CD4-positive, CD25-positive, alpha-beta regulatory T cell (primary cell): ENCODE results near the gene DYNC1I1. TPM values are rescaled to one million over a fixed set of nuclear protein-coding genes. Genes with fewer than 3 reads are reported as not detected.

Experiments
- ATAC-seq, 2 donors: fragments of 150-1000 bp; cut with Tn5 transposase; one replicate each; pipeline ENCODE4 v1.10.0; 2021; ENCODE audit warnings: low read depth in 2 of 2, moderate number of reproducible peaks in 2 of 2, moderate library complexity in 1 of 2
- DNase-seq, 3 donors: peaks; one replicate each; pipeline versions ENCODE4 v3.0.0 to v3.0.0-alpha.2; 2012 to 2022; ENCODE audit warnings: mixed read lengths in 1 of 3
- H3K27ac ChIP-seq: one replicate; pipeline ENCODE4 v1.7.0; 2013; ENCODE audit warnings: mild to moderate bottlenecking, low read length; ENCODE audit not compliant: insufficient read depth, poor library complexity, severe bottlenecking
- H3K27me3 ChIP-seq: one replicate; pipeline ENCODE4 v1.7.0; 2013; ENCODE audit warnings: low read length; ENCODE audit not compliant: control insufficient read depth, insufficient read depth
- H3K36me3 ChIP-seq: one replicate; pipeline ENCODE4 v1.7.0; 2013; ENCODE audit warnings: mild to moderate bottlenecking, low read length, moderate library complexity; ENCODE audit not compliant: control insufficient read depth, insufficient read depth
- H3K4me1 ChIP-seq: 2 replicates; pipeline ENCODE4 v1.7.0; 2013; ENCODE audit warnings: mild to moderate bottlenecking, low read length; ENCODE audit not compliant: insufficient read depth, control insufficient read depth, poor library complexity, severe bottlenecking
- H3K4me3 ChIP-seq: one replicate; pipeline ENCODE4 v1.7.0; 2013; ENCODE audit warnings: low read depth, mild to moderate bottlenecking, low read length, moderate library complexity
- H3K9me3 ChIP-seq, 2 experiments: 1 replicate in 1 of 2; 2 replicates in 1 of 2; pipeline ENCODE4 v1.7.0; 2013; ENCODE audit warnings: low read length in 2 of 2, mild to moderate bottlenecking in 1 of 2, moderate library complexity in 1 of 2; ENCODE audit not compliant: control insufficient read depth in 2 of 2
- H3K27ac Mint-ChIP-seq, 3 donors: one replicate each; pipeline ENCODE4 v1.8.0; 2020 to 2022; ENCODE audit warnings: mild to moderate bottlenecking in 3 of 3, mixed read lengths in 3 of 3, moderate library complexity in 2 of 3
- H3K27me3 Mint-ChIP-seq: one replicate; pipeline ENCODE4 v1.8.0; 2022; ENCODE audit warnings: mild to moderate bottlenecking, mixed read lengths
- H3K36me3 Mint-ChIP-seq: one replicate; pipeline ENCODE4 v1.8.0; 2020; ENCODE audit warnings: mixed read lengths
- H3K4me1 Mint-ChIP-seq, 4 donors: one replicate each; pipeline ENCODE4 v1.8.0; 2020 to 2022; ENCODE audit warnings: mixed read lengths in 4 of 4, mild to moderate bottlenecking in 1 of 4
- H3K4me3 Mint-ChIP-seq, 4 donors: one replicate each; pipeline ENCODE4 v1.8.0; 2020 to 2022; ENCODE audit warnings: mild to moderate bottlenecking in 4 of 4, mixed read lengths in 4 of 4, moderate library complexity in 3 of 4
- H3K9me3 Mint-ChIP-seq, 7 donors: one replicate each; pipeline ENCODE4 v1.8.0; 2020 to 2022; ENCODE audit warnings: mixed read lengths in 7 of 7, mild to moderate bottlenecking in 3 of 7, moderate library complexity in 2 of 7
- polyA plus RNA-seq, 4 donors: library from polyadenylated mRNA; unstranded; fragments of 300-500 nt; fragmentation: Illumina TruSeq; gene quantifications; one replicate each; pipeline ENCODE4 v1.2.3, GENCODE V29; 2021
- total RNA-seq: library from RNA; stranded (reverse); gene quantifications from one replicate; pipeline ENCODE4 v1.2.3, GENCODE V29; 2022

DYNC1I1 gene
- total RNA-seq (not detected), polyA plus RNA-seq (not detected)

GRCh38 chr7:95772298-95772770 is at the start of gene DYNC1I1:
TSS of gene DYNC1I1 (plus strand) at chr7:95772554. CDS start at chr7:95804730, 32,176 bp downstream.
- Histone ChIP-seq H3K27me3 (peaks cover 15% of the 10 kb centered on the region), H3K9me3 (no peaks in the 10 kb centered on the region), H3K4me3 (no peak within 1 kb of the TSS), H3K27ac (no peak within 1 kb of the TSS), H3K36me3 (no peaks in the 10 kb centered on the region), H3K4me1 (no peaks in the 10 kb centered on the region)
- H3K4me3 Mint-ChIP-seq, result peak within 1 kb of the TSS in 2 of 4 donors; percentile 23 to 56
- peaks cover 0 to 5% (median 1%) of the 10 kb centered on the region in 4 donors for H3K4me1 Mint-ChIP-seq
- peaks cover 0 to 5% (median 0%) of the 10 kb centered on the region in 7 donors for H3K9me3 Mint-ChIP-seq
- H3K36me3 Mint-ChIP-seq, result no peaks in the 10 kb centered on the region
- DNase-seq (peak in 1 of 3 donors; percentile 19), ATAC-seq (peak in 1 of 2 donors; percentile 34)
- H3K27me3 Mint-ChIP-seq, result peaks cover 32% of the 10 kb centered on the region
- no peak within 1 kb of the TSS for H3K27ac Mint-ChIP-seq

GRCh38 chr7:95723583-95724180 is 48.7 kb upstream of the DYNC1I1 start:
- Histone ChIP-seq H3K27ac (no peak overlapping the region), H3K4me1 (no peaks in the 10 kb centered on the region), H3K27me3 (no peaks in the 10 kb centered on the region), H3K4me3 (no peak overlapping the region), H3K9me3 (no peaks in the 10 kb centered on the region), H3K36me3 (no peaks in the 10 kb centered on the region)
- H3K4me1 Mint-ChIP-seq, result no peaks in the 10 kb centered on the region
- H3K4me3 Mint-ChIP-seq, result no peak overlapping the region
- H3K9me3 Mint-ChIP-seq, result peaks cover 0 to 2% (median 0%) of the 10 kb centered on the region in 7 donors
- no peak overlapping the region for H3K27ac Mint-ChIP-seq
- peak in 1 of 3 donors; percentile 6 for DNase-seq
- H3K27me3 Mint-ChIP-seq, result no peaks in the 10 kb centered on the region
- no peaks in the 10 kb centered on the region for H3K36me3 Mint-ChIP-seq
- no peak for ATAC-seq

GRCh38 chr7:95725205-95725604 is 47.1 kb upstream of the DYNC1I1 start:
- Histone ChIP-seq H3K36me3 (no peaks in the 10 kb centered on the region), H3K9me3 (no peaks in the 10 kb centered on the region), H3K27ac (no peak overlapping the region), H3K27me3 (no peaks in the 10 kb centered on the region), H3K4me1 (no peaks in the 10 kb centered on the region), H3K4me3 (no peak overlapping the region)
- ATAC-seq, result no peak
- H3K27me3 Mint-ChIP-seq, result no peaks in the 10 kb centered on the region
- no peak overlapping the region for H3K27ac Mint-ChIP-seq
- DNase-seq, result no peak
- no peaks in the 10 kb centered on the region for H3K36me3 Mint-ChIP-seq
- H3K9me3 Mint-ChIP-seq, result peaks cover 0 to 2% (median 0%) of the 10 kb centered on the region in 7 donors
- H3K4me1 Mint-ChIP-seq, result no peaks in the 10 kb centered on the region
- no peak overlapping the region for H3K4me3 Mint-ChIP-seq

GRCh38 chr7:95730493-95731280 is 41.7 kb upstream of the DYNC1I1 start:
- no peak for DNase-seq
- H3K36me3 ChIP-seq, result no peaks in the 10 kb centered on the region
- Mint-ChIP-seq H3K36me3 (no peaks in the 10 kb centered on the region), H3K9me3 (peaks cover 0 to 5% (median 0%) of the 10 kb centered on the region in 7 donors), H3K27ac (no peak overlapping the region), H3K4me1 (no peaks in the 10 kb centered on the region), H3K4me3 (no peak overlapping the region), H3K27me3 (no peaks in the 10 kb centered on the region)
- H3K4me1 ChIP-seq, result no peaks in the 10 kb centered on the region
- no peaks in the 10 kb centered on the region for H3K9me3 ChIP-seq
- H3K27me3 ChIP-seq, result no peaks in the 10 kb centered on the region
- H3K27ac ChIP-seq, result no peak overlapping the region
- H3K4me3 ChIP-seq, result no peak overlapping the region
- no peak for ATAC-seq

GRCh38 chr7:95736635-95737034 is 35.7 kb upstream of the DYNC1I1 start:
- Mint-ChIP-seq H3K27ac (no peak overlapping the region), H3K36me3 (no peaks in the 10 kb centered on the region), H3K27me3 (no peaks in the 10 kb centered on the region), H3K9me3 (peaks cover 0 to 4% (median 0%) of the 10 kb centered on the region in 7 donors), H3K4me1 (no peaks in the 10 kb centered on the region), H3K4me3 (no peak overlapping the region)
- H3K36me3 ChIP-seq, result no peaks in the 10 kb centered on the region
- no peak overlapping the region for H3K27ac ChIP-seq
- H3K9me3 ChIP-seq, result no peaks in the 10 kb centered on the region
- H3K27me3 ChIP-seq, result no peaks in the 10 kb centered on the region
- ATAC-seq, result no peak
- no peaks in the 10 kb centered on the region for H3K4me1 ChIP-seq
- no peak overlapping the region for H3K4me3 ChIP-seq
- DNase-seq, result no peak

- H3K27ac ChIP-seq, result no peak overlapping the region
- Mint-ChIP-seq H3K27me3 (no peaks in the 10 kb centered on the region), H3K27ac (no peak overlapping the region), H3K36me3 (no peaks in the 10 kb centered on the region), H3K4me3 (no peak overlapping the region), H3K9me3 (peaks cover 0 to 4% (median 0%) of the 10 kb centered on the region in 7 donors), H3K4me1 (no peaks in the 10 kb centered on the region)
- no peaks in the 10 kb centered on the region for H3K36me3 ChIP-seq
- H3K9me3 ChIP-seq, result no peaks in the 10 kb centered on the region
- ATAC-seq (no peak), DNase-seq (no peak)
- no peaks in the 10 kb centered on the region for H3K4me1 ChIP-seq
- no peak overlapping the region for H3K4me3 ChIP-seq
- H3K27me3 ChIP-seq, result no peaks in the 10 kb centered on the region
Observed at GRCh38 chr7:95737828-95738505, 34.4 kb upstream of the DYNC1I1 start.

GRCh38 chr7:95749044-95749443 is 23.3 kb upstream of the DYNC1I1 start:
- Histone ChIP-seq H3K27me3 (no peaks in the 10 kb centered on the region), H3K4me3 (no peak overlapping the region), H3K27ac (no peak overlapping the region), H3K9me3 (no peaks in the 10 kb centered on the region), H3K36me3 (no peaks in the 10 kb centered on the region), H3K4me1 (no peaks in the 10 kb centered on the region)
- H3K9me3 Mint-ChIP-seq, result peaks cover 0 to 6% (median 1%) of the 10 kb centered on the region in 7 donors
- H3K4me1 Mint-ChIP-seq, result no peaks in the 10 kb centered on the region
- DNase-seq (no peak), ATAC-seq (no peak)
- H3K27ac Mint-ChIP-seq, result no peak overlapping the region
- no peaks in the 10 kb centered on the region for H3K27me3 Mint-ChIP-seq
- H3K36me3 Mint-ChIP-seq, result no peaks in the 10 kb centered on the region
- no peak overlapping the region for H3K4me3 Mint-ChIP-seq
